Measurements from ENCODE around the gene BMPER.

DNA sequence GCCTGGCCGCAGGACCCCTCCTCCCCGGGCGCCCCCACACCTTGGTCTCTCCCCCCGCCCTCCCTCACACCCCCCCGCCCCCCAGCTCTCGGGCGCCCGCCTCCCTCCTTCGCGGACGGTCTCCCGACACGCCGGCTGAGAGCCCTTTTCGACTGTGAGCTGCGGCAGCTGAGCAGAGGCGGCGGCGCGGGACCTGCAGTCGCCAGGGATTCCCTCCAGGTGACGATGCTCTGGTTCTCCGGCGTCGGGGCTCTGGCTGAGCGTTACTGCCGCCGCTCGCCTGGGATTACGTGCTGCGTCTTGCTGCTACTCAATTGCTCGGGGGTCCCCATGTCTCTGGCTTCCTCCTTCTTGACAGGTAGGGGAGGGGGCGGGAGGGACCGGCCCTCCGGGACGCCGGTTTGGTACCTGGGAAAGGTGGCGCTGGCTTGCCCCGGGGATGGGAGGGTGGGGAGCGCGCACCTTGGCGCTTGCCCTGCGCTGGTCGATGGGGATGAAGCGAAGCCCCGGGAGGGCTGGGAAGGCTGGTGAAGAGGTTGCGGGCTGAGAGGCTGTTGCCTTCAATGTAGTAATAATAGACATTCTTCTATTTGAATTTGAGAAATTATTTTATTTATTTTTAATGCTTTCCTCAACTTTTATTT lies at the start of gene BMPER:
- TF ChIP-seq, protein P1, sequence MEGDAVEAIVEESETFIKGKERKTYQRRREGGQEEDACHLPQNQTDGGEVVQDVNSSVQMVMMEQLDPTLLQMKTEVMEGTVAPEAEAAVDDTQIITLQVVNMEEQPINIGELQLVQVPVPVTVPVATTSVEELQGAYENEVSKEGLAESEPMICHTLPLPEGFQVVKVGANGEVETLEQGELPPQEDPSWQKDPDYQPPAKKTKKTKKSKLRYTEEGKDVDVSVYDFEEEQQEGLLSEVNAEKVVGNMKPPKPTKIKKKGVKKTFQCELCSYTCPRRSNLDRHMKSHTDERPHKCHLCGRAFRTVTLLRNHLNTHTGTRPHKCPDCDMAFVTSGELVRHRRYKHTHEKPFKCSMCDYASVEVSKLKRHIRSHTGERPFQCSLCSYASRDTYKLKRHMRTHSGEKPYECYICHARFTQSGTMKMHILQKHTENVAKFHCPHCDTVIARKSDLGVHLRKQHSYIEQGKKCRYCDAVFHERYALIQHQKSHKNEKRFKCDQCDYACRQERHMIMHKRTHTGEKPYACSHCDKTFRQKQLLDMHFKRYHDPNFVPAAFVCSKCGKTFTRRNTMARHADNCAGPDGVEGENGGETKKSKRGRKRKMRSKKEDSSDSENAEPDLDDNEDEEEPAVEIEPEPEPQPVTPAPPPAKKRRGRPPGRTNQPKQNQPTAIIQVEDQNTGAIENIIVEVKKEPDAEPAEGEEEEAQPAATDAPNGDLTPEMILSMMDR (IDR thresholded peaks at IDR 0.05; ENCODE audit: poor library complexity, severe bottlenecking), result no peak
- no peak for TF ChIP-seq RAD21 (conservative IDR thresholded peaks at IDR 0.05)
- no peak for TF ChIP-seq EZH2 (IDR thresholded peaks at IDR 0.05; ENCODE audit: borderline replicate concordance, insufficient read depth, low read length, poor library complexity, severe bottlenecking)
- TF ChIP-seq, protein P2, sequence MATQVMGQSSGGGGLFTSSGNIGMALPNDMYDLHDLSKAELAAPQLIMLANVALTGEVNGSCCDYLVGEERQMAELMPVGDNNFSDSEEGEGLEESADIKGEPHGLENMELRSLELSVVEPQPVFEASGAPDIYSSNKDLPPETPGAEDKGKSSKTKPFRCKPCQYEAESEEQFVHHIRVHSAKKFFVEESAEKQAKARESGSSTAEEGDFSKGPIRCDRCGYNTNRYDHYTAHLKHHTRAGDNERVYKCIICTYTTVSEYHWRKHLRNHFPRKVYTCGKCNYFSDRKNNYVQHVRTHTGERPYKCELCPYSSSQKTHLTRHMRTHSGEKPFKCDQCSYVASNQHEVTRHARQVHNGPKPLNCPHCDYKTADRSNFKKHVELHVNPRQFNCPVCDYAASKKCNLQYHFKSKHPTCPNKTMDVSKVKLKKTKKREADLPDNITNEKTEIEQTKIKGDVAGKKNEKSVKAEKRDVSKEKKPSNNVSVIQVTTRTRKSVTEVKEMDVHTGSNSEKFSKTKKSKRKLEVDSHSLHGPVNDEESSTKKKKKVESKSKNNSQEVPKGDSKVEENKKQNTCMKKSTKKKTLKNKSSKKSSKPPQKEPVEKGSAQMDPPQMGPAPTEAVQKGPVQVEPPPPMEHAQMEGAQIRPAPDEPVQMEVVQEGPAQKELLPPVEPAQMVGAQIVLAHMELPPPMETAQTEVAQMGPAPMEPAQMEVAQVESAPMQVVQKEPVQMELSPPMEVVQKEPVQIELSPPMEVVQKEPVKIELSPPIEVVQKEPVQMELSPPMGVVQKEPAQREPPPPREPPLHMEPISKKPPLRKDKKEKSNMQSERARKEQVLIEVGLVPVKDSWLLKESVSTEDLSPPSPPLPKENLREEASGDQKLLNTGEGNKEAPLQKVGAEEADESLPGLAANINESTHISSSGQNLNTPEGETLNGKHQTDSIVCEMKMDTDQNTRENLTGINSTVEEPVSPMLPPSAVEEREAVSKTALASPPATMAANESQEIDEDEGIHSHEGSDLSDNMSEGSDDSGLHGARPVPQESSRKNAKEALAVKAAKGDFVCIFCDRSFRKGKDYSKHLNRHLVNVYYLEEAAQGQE (IDR thresholded peaks at IDR 0.05; ENCODE audit: borderline replicate concordance), result no peak
- no peak for TF ChIP-seq POLR2AphosphoS5 (IDR thresholded peaks at IDR 0.05)
- no peak for TF ChIP-seq SMC3 (conservative IDR thresholded peaks at IDR 0.05; ENCODE audit: poor library complexity)
- TF ChIP-seq EP300 (conservative IDR thresholded peaks at IDR 0.05; ENCODE audit: poor library complexity, severe bottlenecking), result no peak

Data from neural cell (in vitro differentiated cells).